K562 (cell line): ENCODE data around the gene KCND3. TPM values are rescaled to one million over a fixed set of nuclear protein-coding genes. Genes with fewer than 3 reads are reported as not detected.

ENCODE experiments used
- ATAC-seq: fragments of 200-7000 bp; cut with Tn5 transposase; 3 replicates; pipeline ENCODE4 v1.9.1; 2020; ENCODE audit warnings: moderate library complexity
- BruUV-seq: library from RNA; stranded (reverse); fragments of 400-500 nt; replicated peaks from 2 replicates; lab custom pipeline; 2021; lab: Mats Ljungman, UMichigan
- CTCF ChIA-PET: fragments of 300-600 bp; formaldehyde crosslinking; extraction: SDS; loops from one replicate; lab custom pipeline; 2021; ENCODE audit warnings: low intra/inter-chr PET ratio; lab: Yijun Ruan, JAX
- POLR2A ChIA-PET: fragments of 300-600, 350-650 bp; sonication (Branson Sonifier 250); formaldehyde crosslinking; extraction: SDS; loops from one replicate; lab custom pipeline; 2021; ENCODE audit warnings: antibody characterized with exemption, inconsistent platforms; lab: Yijun Ruan, JAX
- DNase-seq, 4 experiments: peaks; one replicate each; pipeline versions ENCODE4 v3.0.0 to v3.0.0-alpha.2; 2011 to 2018; ENCODE audit warnings: low spot score in 3 of 4, mixed read lengths in 3 of 4; ENCODE audit errors: extremely low read depth in 1 of 4
- FAIRE-seq: peaks from 2 replicates; lab custom pipeline; 2011; peaks lifted over from hg19 to GRCh38; lab: Jason Lieb, UNC
- H2AFZ ChIP-seq: 2 replicates; pipeline ENCODE4 v1.6.0; 2011; ENCODE audit warnings: low read depth, low read length, control low read depth, inconsistent platforms
- H3K27ac ChIP-seq: fragments of 200-600 bp; 3 replicates; pipeline ENCODE4 v1.8.0; 2011; ENCODE audit warnings: low read depth, mild to moderate bottlenecking, control low read depth, inconsistent platforms, low read length, moderate library complexity, mixed read lengths; ENCODE audit errors: extremely low read depth
- H3K27me3 ChIP-seq, 2 experiments: fragments of 300-600 bp in 1 of 2; 2 replicates in 1 of 2; 3 replicates in 1 of 2; pipeline versions ENCODE4 v1.6.0 to v1.8.0; 2011; ENCODE audit warnings: inconsistent platforms in 2 of 2, low read length in 2 of 2, mild to moderate bottlenecking in 1 of 2, mixed read lengths in 1 of 2, moderate library complexity in 1 of 2; ENCODE audit not compliant: control insufficient read depth in 2 of 2, insufficient read depth in 2 of 2
- H3K36me3 ChIP-seq: fragments of 300-600 bp; 3 replicates; pipeline ENCODE4 v1.8.0; 2011; ENCODE audit warnings: mild to moderate bottlenecking, low read length, inconsistent platforms; ENCODE audit not compliant: control insufficient read depth, insufficient read depth
- H3K4me1 ChIP-seq, 2 experiments: fragments of 200-600 bp in 1 of 2; replicated peaks in 1 of 2; 2 replicates in 1 of 2; 3 replicates in 1 of 2; pipeline versions ENCODE4 v1.5.1 to v1.8.0; 2011; ENCODE audit warnings: inconsistent platforms in 2 of 2, low read length in 2 of 2, mild to moderate bottlenecking in 1 of 2, mixed read lengths in 1 of 2, moderate library complexity in 1 of 2; ENCODE audit not compliant: control insufficient read depth in 2 of 2, insufficient read depth in 2 of 2
- H3K4me2 ChIP-seq: 2 replicates; pipeline ENCODE4 v1.6.1; 2011; ENCODE audit warnings: low read length, control low read depth, inconsistent platforms, mixed read lengths; ENCODE audit not compliant: insufficient read depth
- H3K4me3 ChIP-seq: fragments of 200-600 bp; sonication (generic), shearing (Covaris generic); 2 replicates; pipeline ENCODE4 v1.5.1; 2016; ENCODE audit warnings: control low read depth, inconsistent platforms
- H3K79me2 ChIP-seq: fragments of 200-600 bp; 3 replicates; pipeline ENCODE4 v1.8.0; 2011; ENCODE audit warnings: low read length, inconsistent platforms; ENCODE audit not compliant: control insufficient read depth, insufficient read depth
- H3K9ac ChIP-seq, 2 experiments: 2 replicates each; pipeline versions ENCODE4 v1.6.0 to v1.6.1; 2011; ENCODE audit warnings: low read depth in 2 of 2, low read length in 2 of 2, control low read depth in 1 of 2, inconsistent platforms in 1 of 2, mild to moderate bottlenecking in 1 of 2, mixed read lengths in 1 of 2; ENCODE audit not compliant: insufficient read depth in 1 of 2
- H3K9me1 ChIP-seq: one replicate; pipeline ENCODE4 v1.6.0; 2011; ENCODE audit warnings: inconsistent platforms, mild to moderate bottlenecking, low read length, moderate library complexity; ENCODE audit not compliant: control insufficient read depth, insufficient read depth
- H3K9me3 ChIP-seq: replicated peaks from 2 replicates; pipeline ENCODE4 v1.5.1; 2011; ENCODE audit warnings: low read depth, low read length, inconsistent platforms; ENCODE audit not compliant: control insufficient read depth, insufficient read depth
- H4K20me1 ChIP-seq: replicated peaks from 2 replicates; pipeline ENCODE4 v1.6.1; 2011; ENCODE audit warnings: low read length, inconsistent platforms, mixed read lengths; ENCODE audit not compliant: control insufficient read depth, insufficient read depth
- MED1 ChIP-seq: sonication (generic); formaldehyde crosslinking; IDR thresholded peaks from 2 replicates; pipeline ENCODE4 v1.8.1; 2023; ENCODE audit warnings: missing genetic modification reagents, borderline replicate concordance
- WGBS: fragments of 100-300 bp; shearing (Covaris generic); methylation state at CpG from one replicate; pipeline ENCODE4 v1.1.6; 2016; ENCODE audit warnings: low coverage, mixed read lengths; ENCODE audit not compliant: insufficient coverage; ENCODE audit errors: missing lambda C conversion rate; 5-methylcytosine and 5-hydroxymethylcytosine counted together
- in situ Hi-C: fragments of 300-500 bp; cut with MboI; formaldehyde crosslinking; loops from 4 replicates; pipeline ENCODE4 v1.15.0; 2018; ENCODE audit warnings: inconsistent platforms, mixed read lengths
- intact Hi-C: fragments of 100-400 bp; cut with micrococcal nuclease; formaldehyde crosslinking; loops from 2 replicates; pipeline ENCODE4 v1.14.2; 2022
- polyA plus RNA-seq, 8 experiments: library from polyadenylated mRNA; depleted of rRNA in 4 of 8; stranded (reverse) in 5 of 8; unstranded in 3 of 8; fragments of >200 nt; fragmentation: Nextera tagmentation in 2 of 8; fragmentation: Illumina TruSeq in 1 of 8; extraction: Ambion mirVana in 2 of 8; extraction: Trizol in 1 of 8; gene quantifications; 2 replicates each; pipeline versions ENCODE4 v1.2.1 to v1.2.3, GENCODE V29; 2011 to 2014; ENCODE audit warnings: inconsistent platforms in 1 of 8, missing spikeins in 1 of 8
- total RNA-seq, 7 experiments: library from RNA; depleted of rRNA in 6 of 7; stranded (reverse); fragments of >200 nt in 6 of 7; fragmentation: Illumina TruSeq in 2 of 7; extraction: Trizol in 2 of 7; gene quantifications; 2 replicates each; pipeline versions ENCODE4 v1.2.1 to v1.2.3, GENCODE V29; 2011 to 2021; ENCODE audit warnings: low replicate concordance in 1 of 7
- TF ChIP-seq, protein P1 (sequence below): fragments of 450-650 bp; formaldehyde crosslinking; IDR thresholded peaks from 2 replicates; pipeline ENCODE4 v1.4.0; 2020; ENCODE audit warnings: mild to moderate bottlenecking, mixed read lengths

Gene KCND3
- total and polyA plus RNA-seq, 9 of the 15 experiments (the other 6 are each of a cell fraction or from before 2014, with no cell fraction given), result not detected

- H3K4me2 ChIP-seq, result no peak overlapping the region
- no peaks in the 10 kb centered on the region for H3K4me1 ChIP-seq
- H2AFZ ChIP-seq, result no peak overlapping the region
- no peak overlapping the region for H3K9ac ChIP-seq
- no peak overlapping the region for H3K27ac ChIP-seq
- ATAC-seq, result no peak
- in situ Hi-C loops (no loop called here), intact Hi-C loops (no loop called here)
- ChIA-PET POLR2A (no interaction called here), CTCF (no interaction called here)
- H3K9me3 ChIP-seq, result no peaks in the 10 kb centered on the region
- peaks cover 6% of the 10 kb centered on the region; the same call in 1 of the 2 replicates for H4K20me1 ChIP-seq
- no peaks in the 10 kb centered on the region for H3K9me1 ChIP-seq
- no peak overlapping the region for H3K4me3 ChIP-seq
- 0% methylated on average over 4 of the region's 4 CpGs for WGBS
- peaks cover 2 to 28% of the 10 kb centered on the region in 2 experiments for H3K27me3 ChIP-seq
- no peaks in the 10 kb centered on the region for H3K36me3 ChIP-seq
- no peak for FAIRE-seq
- DNase-seq, result no peak
- TF ChIP-seq, protein P1, sequence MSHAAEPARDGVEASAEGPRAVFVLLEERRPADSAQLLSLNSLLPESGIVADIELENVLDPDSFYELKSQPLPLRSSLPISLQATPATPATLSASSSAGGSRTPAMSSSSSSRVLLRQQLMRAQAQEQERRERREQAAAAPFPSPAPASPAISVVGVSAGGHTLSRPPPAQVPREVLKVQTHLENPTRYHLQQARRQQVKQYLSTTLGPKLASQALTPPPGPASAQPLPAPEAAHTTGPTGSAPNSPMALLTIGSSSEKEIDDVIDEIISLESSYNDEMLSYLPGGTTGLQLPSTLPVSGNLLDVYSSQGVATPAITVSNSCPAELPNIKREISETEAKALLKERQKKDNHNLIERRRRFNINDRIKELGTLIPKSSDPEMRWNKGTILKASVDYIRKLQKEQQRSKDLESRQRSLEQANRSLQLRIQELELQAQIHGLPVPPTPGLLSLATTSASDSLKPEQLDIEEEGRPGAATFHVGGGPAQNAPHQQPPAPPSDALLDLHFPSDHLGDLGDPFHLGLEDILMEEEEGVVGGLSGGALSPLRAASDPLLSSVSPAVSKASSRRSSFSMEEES, result peak; percentile 59; the same call in 1 of the 2 replicates
- TF ChIP-seq MED1 (CRISPR knock-in tag), result no peak
- no peaks in the 10 kb centered on the region for H3K79me2 ChIP-seq
- no TSS peak for BruUV-seq
Measured at GRCh38 chr1:111903148-111903870, 86.2 kb downstream of the KCND3 start.
